GM18502 (cell line): ENCODE results near the gene SLC8A1.

Experiments
- ATAC-seq: cut with Tn5 transposase; IDR thresholded peaks from one replicate; pipeline ENCODE4 v1.9.1; 2021; ENCODE audit warnings: mild to moderate bottlenecking; ENCODE audit not compliant: unreplicated experiment, poor library complexity

The SLC8A1 gene

GRCh38 chr2:40129725-40130124 lies 322.2 kb downstream of the SLC8A1 start:
- no peak for ATAC-seq

DNA sequence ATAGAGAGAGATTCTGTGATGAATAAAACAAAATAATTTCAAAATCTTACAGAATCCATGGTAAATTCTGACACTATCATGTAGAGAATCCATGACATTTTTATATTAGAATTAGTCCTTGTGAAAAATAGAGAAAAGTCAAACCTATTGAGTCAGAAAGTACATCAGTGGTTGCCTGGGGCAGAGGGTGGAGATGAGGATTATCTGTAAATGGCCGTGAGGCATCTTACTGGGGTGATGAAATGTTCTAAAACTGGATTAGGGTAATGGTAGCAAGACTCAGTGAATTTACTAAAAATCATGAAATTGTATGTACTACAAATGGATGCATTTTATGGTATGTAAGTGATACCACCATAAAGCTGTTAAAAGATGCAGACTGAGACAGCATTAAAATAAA lies 323.1 kb downstream of the SLC8A1 start:
- no peak for ATAC-seq

- no peak for ATAC-seq
Observed at GRCh38 chr2:40127890-40128557, 323.9 kb downstream of the SLC8A1 start.

- ATAC-seq, result no peak
Observed at GRCh38 chr2:40127146-40127545, 324.7 kb downstream of the SLC8A1 start.

DNA sequence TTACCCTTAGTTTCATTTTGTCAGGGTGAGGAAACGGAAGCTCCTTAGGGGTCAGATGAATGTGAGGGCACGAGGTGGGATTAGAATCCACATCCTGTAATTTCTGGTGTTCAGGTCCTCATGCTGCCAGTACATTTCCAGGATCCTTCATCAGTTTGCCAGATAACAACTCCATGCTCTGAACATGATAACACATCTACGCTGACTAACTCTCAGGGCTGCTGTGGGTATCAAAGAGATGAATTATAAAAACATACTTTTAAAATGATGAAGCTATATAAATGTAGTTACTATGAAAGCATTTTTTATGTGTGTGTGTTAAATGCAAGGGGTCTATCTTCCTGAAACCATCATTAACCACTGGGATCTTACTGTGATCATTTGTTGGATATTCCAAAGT lies 325.9 kb downstream of the SLC8A1 start:
- no peak for ATAC-seq

- ATAC-seq, result no peak
Observed at GRCh38 chr2:40123746-40124145, 328.1 kb downstream of the SLC8A1 start.

DNA sequence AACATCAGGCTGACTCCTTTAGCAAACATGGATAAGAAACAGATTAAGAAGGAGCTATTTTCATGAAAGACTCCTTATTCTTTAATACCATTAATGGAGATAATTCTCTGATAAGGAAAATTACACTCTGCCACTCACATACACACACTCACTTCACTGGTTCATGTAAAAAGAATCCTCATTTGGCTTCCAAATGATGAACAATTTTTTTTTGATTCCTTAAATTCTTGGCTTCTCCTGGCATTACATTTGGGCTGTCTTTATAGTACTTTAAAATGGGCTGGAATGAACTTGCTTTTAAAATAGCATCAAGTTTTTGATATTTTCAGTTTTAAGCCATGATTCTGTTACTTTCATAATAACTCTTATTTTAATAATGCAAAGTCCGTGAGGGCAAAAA lies 328.6 kb downstream of the SLC8A1 start:
- ATAC-seq, result no peak

DNA sequence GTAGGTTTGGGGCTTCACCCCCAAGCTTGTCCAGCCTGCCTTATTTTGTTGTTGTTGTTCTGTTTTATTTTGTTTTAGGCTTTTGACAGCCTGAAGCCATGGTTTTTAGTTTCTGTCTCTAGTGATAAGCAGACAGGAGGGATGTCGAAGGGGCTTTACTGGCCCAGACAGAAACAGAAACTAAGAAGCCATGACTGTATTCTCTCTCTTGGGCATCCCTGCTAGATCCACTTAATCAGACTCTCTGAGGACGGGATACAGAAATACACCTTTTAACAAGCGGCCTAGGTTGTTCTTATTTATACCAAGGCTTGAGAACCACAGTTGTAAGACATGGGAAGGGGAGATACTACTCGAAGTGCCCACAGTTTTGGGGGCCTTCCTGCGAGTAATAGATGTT lies 330.9 kb downstream of the SLC8A1 start:
- no peak for ATAC-seq

GRCh38 chr2:40120026-40120425 lies 331.9 kb downstream of the SLC8A1 start:
- ATAC-seq, result no peak

DNA sequence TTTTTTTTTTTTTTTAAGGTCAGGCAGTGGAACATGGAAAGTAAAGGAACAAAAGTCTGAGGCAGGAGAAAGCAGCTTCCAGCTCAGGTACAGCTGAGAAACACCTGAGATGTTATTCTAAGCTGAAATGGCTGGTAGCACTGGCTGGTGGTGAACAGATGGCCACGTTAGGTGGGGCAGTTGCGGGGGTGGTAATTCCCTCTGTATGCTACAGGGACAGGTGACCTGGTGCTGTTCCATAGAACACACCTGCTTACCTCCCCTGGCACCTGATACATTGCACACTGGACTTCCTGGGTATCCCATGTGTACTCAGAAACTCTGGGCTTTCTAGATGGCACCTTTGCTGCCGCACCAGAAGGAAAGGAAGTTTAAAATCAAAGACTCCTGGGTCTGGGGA lies 333.3 kb downstream of the SLC8A1 start:
- no peak for ATAC-seq

DNA sequence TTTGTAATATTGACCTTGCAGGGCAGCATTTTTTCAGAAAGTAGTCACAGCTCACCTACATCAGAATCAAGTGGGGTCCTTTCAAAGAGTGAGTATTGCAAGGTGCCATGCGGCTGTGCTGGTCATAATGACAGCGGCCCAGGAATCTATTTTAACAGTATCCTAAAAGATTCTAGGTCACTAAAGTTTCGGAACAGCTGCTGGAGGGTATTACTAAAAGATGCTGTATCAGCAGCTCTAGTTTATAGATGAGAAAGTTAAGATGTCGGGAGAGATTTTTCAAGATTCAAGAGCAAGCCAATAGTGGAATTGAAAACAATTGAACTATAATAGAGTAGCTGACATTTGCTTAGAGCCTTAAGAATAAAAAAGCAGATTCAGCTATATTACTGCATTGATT lies 336.0 kb downstream of the SLC8A1 start:
- ATAC-seq, result no peak

- no peak for ATAC-seq
Observed at GRCh38 chr2:40115348-40115747, 336.5 kb downstream of the SLC8A1 start.

DNA sequence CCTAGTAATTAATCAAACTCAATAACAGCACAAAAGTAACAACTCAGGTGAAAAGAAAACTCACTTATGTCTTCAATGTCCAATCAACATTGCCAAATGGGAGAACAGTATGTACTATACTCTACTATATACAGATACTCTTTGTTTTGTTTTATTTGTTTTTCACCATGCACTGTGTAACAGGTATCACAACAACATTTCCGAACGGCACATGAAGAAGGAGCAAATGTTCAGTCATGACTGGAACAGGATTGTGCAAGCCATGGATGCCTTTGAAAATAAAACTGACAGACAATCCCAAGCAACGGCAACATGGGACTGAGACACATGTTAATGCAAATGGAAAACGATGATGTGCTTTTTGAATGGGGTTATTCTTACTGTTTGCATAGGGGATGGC lies 337.9 kb downstream of the SLC8A1 start:
- no peak for ATAC-seq

DNA sequence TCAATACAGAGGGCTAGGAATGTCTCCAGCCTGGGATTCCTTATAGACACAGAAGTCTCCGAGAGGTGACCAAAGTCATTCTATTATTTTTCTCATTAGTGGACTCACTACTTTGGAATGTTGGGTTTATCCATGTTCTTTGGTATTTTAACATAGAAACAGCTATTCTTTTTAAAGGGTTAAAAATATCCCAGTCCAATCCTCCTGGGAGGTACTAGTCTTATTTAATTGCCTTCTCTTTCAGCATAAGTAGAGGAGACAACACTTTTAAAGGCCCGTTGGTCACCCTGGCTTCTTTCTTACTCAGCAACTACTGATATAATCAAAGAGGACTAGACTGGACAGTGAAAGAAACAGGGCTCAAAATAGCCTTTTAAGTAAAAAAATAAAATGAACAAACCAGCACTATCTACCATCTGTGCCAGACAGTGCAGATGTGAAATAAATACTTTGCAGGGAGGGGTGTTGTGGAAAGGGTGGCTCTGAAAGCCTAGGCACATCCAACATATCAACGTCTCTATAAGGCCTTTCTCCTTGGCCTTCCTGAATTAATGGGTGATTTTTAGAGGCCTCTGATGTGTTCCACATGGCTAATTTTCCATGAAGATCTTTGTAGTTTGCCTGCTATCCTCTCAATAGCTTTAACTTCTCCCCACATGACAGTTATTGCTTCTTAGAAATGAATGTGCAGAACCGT lies 338.5 kb downstream of the SLC8A1 start:
- no peak for ATAC-seq

- ATAC-seq, result no peak
Observed at GRCh38 chr2:40109381-40109780, 342.5 kb downstream of the SLC8A1 start.

- no peak for ATAC-seq
Observed at GRCh38 chr2:40108851-40109250, 343.0 kb downstream of the SLC8A1 start.

GRCh38 chr2:40106061-40106460 lies 345.8 kb downstream of the SLC8A1 start:
- no peak for ATAC-seq

DNA sequence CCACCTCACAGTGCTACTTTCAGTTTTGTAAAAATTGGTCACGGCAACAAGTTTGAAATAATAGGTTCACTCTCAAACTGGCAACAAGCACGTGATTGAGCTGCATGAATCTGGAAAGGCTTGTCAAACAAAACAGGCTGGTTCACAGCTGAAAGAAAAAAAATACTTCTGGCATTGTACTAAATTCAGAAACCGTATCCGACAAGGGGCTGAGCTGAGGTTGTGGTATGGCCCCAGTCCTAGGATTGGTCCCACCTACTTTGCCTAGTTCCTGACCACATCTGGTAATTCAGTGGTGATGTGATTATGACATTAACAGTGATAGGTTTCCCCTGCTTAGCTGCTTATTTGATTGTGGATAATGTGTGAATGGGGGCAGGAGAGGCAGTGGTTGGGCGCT lies 346.3 kb downstream of the SLC8A1 start:
- no peak for ATAC-seq

GRCh38 chr2:40103590-40103989 lies 348.3 kb downstream of the SLC8A1 start:
- no peak for ATAC-seq

- no peak for ATAC-seq
Observed at GRCh38 chr2:40103163-40103562, 348.7 kb downstream of the SLC8A1 start.

- ATAC-seq, result no peak
Observed at GRCh38 chr2:40102447-40102846, 349.4 kb downstream of the SLC8A1 start.

GRCh38 chr2:40101131-40101575 lies 350.7 kb downstream of the SLC8A1 start:
- ATAC-seq, result peak; percentile 84
